KBM-7 (cell line): ENCODE data around the gene CEP83.

ENCODE experiments used
- DNase-seq: peaks from one replicate; pipeline ENCODE4 v3.0.0-alpha.2; 2015
- in situ Hi-C: fragments of 300-500 bp; cut with MboI; formaldehyde crosslinking; loops from 2 replicates; pipeline ENCODE4 v1.14.3; 2020; ENCODE audit warnings: low sequenced_read_pairs, low pct_unique_long_range_greater_than_20kb, mixed read lengths

CEP83 gene

DNA sequence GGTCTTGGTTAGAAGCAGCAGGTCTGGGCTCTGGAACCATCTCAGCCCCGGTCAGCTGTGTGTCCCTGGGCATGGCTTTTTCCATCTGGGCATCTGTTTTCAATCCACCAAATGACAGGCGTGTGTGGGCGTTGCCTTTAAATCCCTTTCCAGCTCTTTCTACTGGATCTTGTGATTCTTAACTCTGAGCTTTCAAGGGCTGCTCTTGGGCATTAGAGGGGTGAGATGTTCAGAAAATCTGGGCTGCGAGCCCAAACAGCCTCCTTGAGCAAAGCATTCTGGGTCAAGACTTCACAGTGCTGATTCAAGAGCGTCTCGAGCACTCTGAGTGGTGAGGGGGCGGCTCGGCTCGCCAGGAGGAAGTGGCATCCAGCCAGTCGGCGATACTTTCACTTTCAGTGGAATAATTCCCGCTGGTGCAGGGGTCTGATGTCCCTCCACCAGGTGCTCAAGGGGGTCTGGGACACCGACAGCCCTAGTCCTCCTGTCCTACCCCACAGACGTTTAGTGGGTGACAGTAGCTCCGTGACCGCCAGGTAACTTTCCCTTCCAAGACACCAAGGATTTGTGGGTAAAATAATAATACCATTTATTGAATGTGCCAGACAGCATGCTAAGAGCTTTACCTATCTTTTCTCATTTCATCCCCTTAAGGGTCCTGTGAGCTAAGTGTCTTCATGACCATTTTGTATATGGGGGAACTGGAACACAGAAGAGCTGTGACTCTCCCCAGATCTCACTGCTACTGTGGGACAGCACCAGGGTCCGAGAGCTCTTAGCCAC, 197.2 kb downstream of the CEP83 start:
- DNase-seq: peak; percentile 77
- in situ Hi-C loops: no loop called here

DNA sequence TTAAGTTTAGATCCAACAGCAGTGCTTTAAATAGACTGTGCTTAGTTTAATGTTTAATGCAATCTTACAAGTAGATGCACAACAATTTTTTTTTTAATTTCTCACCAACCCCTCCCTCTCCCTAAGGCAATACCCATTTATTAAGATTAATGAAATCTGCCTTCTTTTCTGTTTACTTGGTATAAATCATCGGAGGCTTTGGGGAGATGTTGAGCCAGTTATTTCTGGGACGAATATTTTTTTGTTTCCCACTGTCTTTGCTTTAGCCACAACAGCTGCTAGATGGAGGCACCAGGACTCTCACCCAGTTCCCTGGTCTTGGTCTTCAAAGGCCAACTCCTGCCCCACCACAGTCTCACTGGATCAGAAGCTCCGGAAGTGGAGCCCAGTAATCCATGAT, 197.9 kb downstream of the CEP83 start:
- in situ Hi-C loops: no loop called here
- no peak for DNase-seq

DNA sequence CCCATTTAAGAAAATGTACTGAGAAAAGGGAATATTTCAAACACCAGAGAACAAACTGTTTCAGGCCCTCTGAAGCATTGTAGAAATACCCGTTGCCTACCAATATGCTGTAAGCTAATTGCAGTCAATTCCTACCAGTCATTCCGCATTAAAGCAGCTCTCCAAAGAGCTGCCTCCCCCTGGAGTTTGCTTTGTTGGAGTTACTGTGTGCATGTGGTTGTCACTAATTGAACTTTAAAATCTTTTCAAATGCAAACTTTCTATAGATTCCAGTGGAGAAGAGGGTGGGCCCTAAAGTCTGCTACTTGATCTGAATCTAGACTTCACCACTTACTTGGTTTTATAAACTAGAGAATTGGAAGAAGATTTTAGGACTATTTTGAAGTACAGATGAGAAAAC, 198.5 kb downstream of the CEP83 start:
- DNase-seq: no peak
- in situ Hi-C loops: no loop called here

DNA sequence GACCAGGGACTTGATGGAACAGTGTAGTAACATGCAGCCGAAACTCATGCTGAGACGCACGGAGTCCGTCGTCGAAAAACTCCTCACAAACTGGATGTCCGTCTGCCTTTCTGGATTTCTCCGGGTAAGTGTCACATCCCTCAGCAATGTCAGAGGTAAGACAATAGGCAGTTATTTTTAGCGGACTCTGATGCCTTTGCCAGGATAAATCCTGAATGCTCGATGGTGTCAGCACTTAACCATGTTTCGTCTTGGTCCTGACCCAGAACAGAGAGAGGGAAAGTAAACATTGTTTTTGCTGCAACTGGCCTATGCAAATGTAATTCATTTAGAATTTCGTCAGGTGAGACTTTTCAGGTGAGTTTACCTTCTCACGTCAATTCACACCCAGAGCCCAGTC, 198.9 kb downstream of the CEP83 start:
- no peak for DNase-seq
- in situ Hi-C loops: no loop called here

DNA sequence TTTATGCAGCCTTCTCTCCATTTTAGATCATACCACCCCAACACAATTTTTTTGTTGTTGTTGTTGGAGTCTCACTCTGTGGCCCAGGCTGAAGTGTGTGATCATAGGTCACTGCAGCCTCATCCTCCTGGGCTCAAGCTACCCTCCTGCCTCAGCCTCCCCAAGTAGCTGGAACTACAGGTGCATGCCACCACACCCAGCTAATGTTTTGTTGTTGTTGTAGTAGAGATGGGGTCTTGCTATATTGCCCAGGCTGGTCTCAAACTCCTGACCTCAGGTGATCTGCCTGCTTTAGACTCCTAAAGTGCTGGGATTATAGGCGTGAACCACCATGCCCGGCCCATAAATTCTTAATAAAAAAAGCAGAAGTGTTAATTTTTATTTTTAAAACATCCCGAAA, 199.7 kb downstream of the CEP83 start:
- in situ Hi-C loops: no loop called here
- no peak for DNase-seq

DNA sequence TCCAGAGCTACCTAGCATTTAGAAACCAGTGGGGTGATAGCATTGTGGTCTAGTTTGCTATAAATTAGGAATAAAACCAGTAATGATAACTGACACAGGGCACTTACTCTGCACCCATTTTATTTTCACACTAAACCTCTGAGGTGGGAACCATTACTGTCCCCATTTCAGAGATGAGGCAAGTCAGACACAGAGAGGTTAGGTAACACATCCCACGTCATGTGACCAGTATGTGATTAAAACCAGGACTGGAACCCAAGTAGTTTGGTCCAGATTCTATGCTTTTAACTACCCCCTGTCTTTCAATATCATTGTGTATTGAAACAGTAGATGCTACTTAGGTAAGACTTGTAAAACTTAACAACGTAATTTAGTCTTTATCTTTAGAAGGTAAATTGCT, 201.1 kb downstream of the CEP83 start:
- in situ Hi-C loops: no loop called here
- DNase-seq: no peak
